K562 (cell line): Measurements from ENCODE around the gene ADCY5. TPM values are rescaled to one million over a fixed set of nuclear protein-coding genes. Genes with fewer than 3 reads are reported as not detected.

Source experiments
- ATAC-seq: fragments of 200-7000 bp; cut with Tn5 transposase; 3 replicates; pipeline ENCODE4 v1.9.1; 2020; ENCODE audit warnings: moderate library complexity
- BruUV-seq: library from RNA; stranded (reverse); fragments of 400-500 nt; replicated peaks from 2 replicates; lab custom pipeline; 2021; lab: Mats Ljungman, UMichigan
- CTCF ChIA-PET: fragments of 300-600 bp; formaldehyde crosslinking; extraction: SDS; loops from one replicate; lab custom pipeline; 2021; ENCODE audit warnings: low intra/inter-chr PET ratio; lab: Yijun Ruan, JAX
- POLR2A ChIA-PET: fragments of 300-600, 350-650 bp; sonication (Branson Sonifier 250); formaldehyde crosslinking; extraction: SDS; loops from one replicate; lab custom pipeline; 2021; ENCODE audit warnings: antibody characterized with exemption, inconsistent platforms; lab: Yijun Ruan, JAX
- DNase-seq, 4 experiments: peaks; one replicate each; pipeline versions ENCODE4 v3.0.0 to v3.0.0-alpha.2; 2011 to 2018; ENCODE audit warnings: low spot score in 3 of 4, mixed read lengths in 3 of 4; ENCODE audit errors: extremely low read depth in 1 of 4
- FAIRE-seq: peaks from 2 replicates; lab custom pipeline; 2011; peaks lifted over from hg19 to GRCh38; lab: Jason Lieb, UNC
- H2AFZ ChIP-seq: 2 replicates; pipeline ENCODE4 v1.6.0; 2011; ENCODE audit warnings: low read depth, low read length, control low read depth, inconsistent platforms
- H3K27ac ChIP-seq: fragments of 200-600 bp; 3 replicates; pipeline ENCODE4 v1.8.0; 2011; ENCODE audit warnings: low read depth, mild to moderate bottlenecking, control low read depth, inconsistent platforms, low read length, moderate library complexity, mixed read lengths; ENCODE audit errors: extremely low read depth
- H3K27me3 ChIP-seq, 2 experiments: fragments of 300-600 bp in 1 of 2; 2 replicates in 1 of 2; 3 replicates in 1 of 2; pipeline versions ENCODE4 v1.6.0 to v1.8.0; 2011; ENCODE audit warnings: inconsistent platforms in 2 of 2, low read length in 2 of 2, mild to moderate bottlenecking in 1 of 2, mixed read lengths in 1 of 2, moderate library complexity in 1 of 2; ENCODE audit not compliant: control insufficient read depth in 2 of 2, insufficient read depth in 2 of 2
- H3K36me3 ChIP-seq: fragments of 300-600 bp; 3 replicates; pipeline ENCODE4 v1.8.0; 2011; ENCODE audit warnings: mild to moderate bottlenecking, low read length, inconsistent platforms; ENCODE audit not compliant: control insufficient read depth, insufficient read depth
- H3K4me1 ChIP-seq, 2 experiments: fragments of 200-600 bp in 1 of 2; replicated peaks in 1 of 2; 2 replicates in 1 of 2; 3 replicates in 1 of 2; pipeline versions ENCODE4 v1.5.1 to v1.8.0; 2011; ENCODE audit warnings: inconsistent platforms in 2 of 2, low read length in 2 of 2, mild to moderate bottlenecking in 1 of 2, mixed read lengths in 1 of 2, moderate library complexity in 1 of 2; ENCODE audit not compliant: control insufficient read depth in 2 of 2, insufficient read depth in 2 of 2
- H3K4me2 ChIP-seq: 2 replicates; pipeline ENCODE4 v1.6.1; 2011; ENCODE audit warnings: low read length, control low read depth, inconsistent platforms, mixed read lengths; ENCODE audit not compliant: insufficient read depth
- H3K4me3 ChIP-seq: fragments of 200-600 bp; sonication (generic), shearing (Covaris generic); 2 replicates; pipeline ENCODE4 v1.5.1; 2016; ENCODE audit warnings: control low read depth, inconsistent platforms
- H3K79me2 ChIP-seq: fragments of 200-600 bp; 3 replicates; pipeline ENCODE4 v1.8.0; 2011; ENCODE audit warnings: low read length, inconsistent platforms; ENCODE audit not compliant: control insufficient read depth, insufficient read depth
- H3K9ac ChIP-seq, 2 experiments: 2 replicates each; pipeline versions ENCODE4 v1.6.0 to v1.6.1; 2011; ENCODE audit warnings: low read depth in 2 of 2, low read length in 2 of 2, control low read depth in 1 of 2, inconsistent platforms in 1 of 2, mild to moderate bottlenecking in 1 of 2, mixed read lengths in 1 of 2; ENCODE audit not compliant: insufficient read depth in 1 of 2
- H3K9me1 ChIP-seq: one replicate; pipeline ENCODE4 v1.6.0; 2011; ENCODE audit warnings: inconsistent platforms, mild to moderate bottlenecking, low read length, moderate library complexity; ENCODE audit not compliant: control insufficient read depth, insufficient read depth
- H3K9me3 ChIP-seq: replicated peaks from 2 replicates; pipeline ENCODE4 v1.5.1; 2011; ENCODE audit warnings: low read depth, low read length, inconsistent platforms; ENCODE audit not compliant: control insufficient read depth, insufficient read depth
- H4K20me1 ChIP-seq: replicated peaks from 2 replicates; pipeline ENCODE4 v1.6.1; 2011; ENCODE audit warnings: low read length, inconsistent platforms, mixed read lengths; ENCODE audit not compliant: control insufficient read depth, insufficient read depth
- ATF2 ChIP-seq: sonication (generic); formaldehyde crosslinking; IDR thresholded peaks from 2 replicates; pipeline ENCODE4 v1.8.1; 2022; ENCODE audit warnings: missing genetic modification reagents
- DIDO1 ChIP-seq: fragments of 450-650 bp; IDR thresholded peaks from 2 replicates; pipeline ENCODE4 v1.6.1; 2016; ENCODE audit warnings: low read depth, missing biosample characterization, missing genetic modification characterization
- EP400 ChIP-seq: fragments of 450-650 bp; IDR thresholded peaks from 2 replicates; pipeline ENCODE4 v1.6.1; 2017; ENCODE audit warnings: antibody characterized with exemption, mild to moderate bottlenecking, moderate library complexity
- KLF6 ChIP-seq: fragments of 250-450 bp; sonication (Bioruptor Pico); IDR thresholded peaks from 2 replicates; pipeline ENCODE4 v1.4.0; 2020; ENCODE audit warnings: mild to moderate bottlenecking, moderate library complexity, borderline replicate concordance
- NFE2 ChIP-seq: IDR thresholded peaks from 2 replicates; pipeline ENCODE4 v1.6.1; 2014; ENCODE audit warnings: antibody characterized with exemption, low read depth
- POLR2B ChIP-seq: fragments of 450-650 bp; IDR thresholded peaks from 2 replicates; pipeline ENCODE4 v1.6.1; 2018; ENCODE audit warnings: low read depth; ENCODE audit not compliant: partially characterized antibody
- SMARCA4 ChIP-seq: fragments of 450-650 bp; IDR thresholded peaks from 2 replicates; pipeline ENCODE4 v1.6.1; 2016
- SREBF1 ChIP-seq: fragments of 150-350 bp; IDR thresholded peaks from 2 replicates; pipeline ENCODE4 v1.6.1; 2014; ENCODE audit warnings: antibody characterized with exemption, low read depth, low read length, borderline replicate concordance
- WGBS: fragments of 100-300 bp; shearing (Covaris generic); methylation state at CpG from one replicate; pipeline ENCODE4 v1.1.6; 2016; ENCODE audit warnings: low coverage, mixed read lengths; ENCODE audit not compliant: insufficient coverage; ENCODE audit errors: missing lambda C conversion rate; 5-methylcytosine and 5-hydroxymethylcytosine counted together
- in situ Hi-C: fragments of 300-500 bp; cut with MboI; formaldehyde crosslinking; loops from 4 replicates; pipeline ENCODE4 v1.15.0; 2018; ENCODE audit warnings: inconsistent platforms, mixed read lengths
- intact Hi-C: fragments of 100-400 bp; cut with micrococcal nuclease; formaldehyde crosslinking; loops from 2 replicates; pipeline ENCODE4 v1.14.2; 2022
- polyA plus RNA-seq, 8 experiments: library from polyadenylated mRNA; depleted of rRNA in 4 of 8; stranded (reverse) in 5 of 8; unstranded in 3 of 8; fragments of >200 nt; fragmentation: Nextera tagmentation in 2 of 8; fragmentation: Illumina TruSeq in 1 of 8; extraction: Ambion mirVana in 2 of 8; extraction: Trizol in 1 of 8; gene quantifications; 2 replicates each; pipeline versions ENCODE4 v1.2.1 to v1.2.3, GENCODE V29; 2011 to 2014; ENCODE audit warnings: inconsistent platforms in 1 of 8, missing spikeins in 1 of 8
- total RNA-seq, 7 experiments: library from RNA; depleted of rRNA in 6 of 7; stranded (reverse); fragments of >200 nt in 6 of 7; fragmentation: Illumina TruSeq in 2 of 7; extraction: Trizol in 2 of 7; gene quantifications; 2 replicates each; pipeline versions ENCODE4 v1.2.1 to v1.2.3, GENCODE V29; 2011 to 2021; ENCODE audit warnings: low replicate concordance in 1 of 7
- TF ChIP-seq, protein P1 (sequence below): fragments of 450-650 bp; formaldehyde crosslinking; IDR thresholded peaks from 2 replicates; pipeline ENCODE4 v1.4.0; 2022; ENCODE audit warnings: mild to moderate bottlenecking, moderate library complexity

ADCY5 gene
- total and polyA plus RNA-seq, 9 of the 15 experiments (the other 6 are each of a cell fraction or from before 2014, with no cell fraction given): under 0.01 TPM; not detected in 8

GRCh38 chr3:123263941-123264340 lies 184.9 kb downstream of the ADCY5 start:
- 88% methylated on average over 2 of the region's 2 CpGs for WGBS
- FAIRE-seq (no peak), DNase-seq (no peak)
- Histone ChIP-seq H3K9me3 (no peaks in the 10 kb centered on the region), H2AFZ (no peak overlapping the region), H3K9ac (no peak overlapping the region), H3K4me1 (no peaks in the 10 kb centered on the region; a peak in 1 of 5 replicates), H3K4me3 (no peak overlapping the region), H3K79me2 (no peaks in the 10 kb centered on the region), H4K20me1 (no peaks in the 10 kb centered on the region), H3K27me3 (no peaks in the 10 kb centered on the region), H3K27ac (no peak overlapping the region), H3K4me2 (no peak overlapping the region), H3K36me3 (0 out of 3 replicates have a peak, but pooled peaks cover 3% of the 10 kb centered on the region), H3K9me1 (no peaks in the 10 kb centered on the region)
- no TSS peak for BruUV-seq
- in situ Hi-C loops: no loop called here
- intact Hi-C loops: loop anchor here (10.0 kb wide), 1 partner anchor 229 kb away; no protein-coding TSS in a partner anchor
- ChIA-PET CTCF (no interaction called here), POLR2A (no interaction called here)
- no peak for TF ChIP-seq SREBF1
- no peak for TF ChIP-seq EP400
- no peak for TF ChIP-seq NFE2
- TF ChIP-seq, protein P1, sequence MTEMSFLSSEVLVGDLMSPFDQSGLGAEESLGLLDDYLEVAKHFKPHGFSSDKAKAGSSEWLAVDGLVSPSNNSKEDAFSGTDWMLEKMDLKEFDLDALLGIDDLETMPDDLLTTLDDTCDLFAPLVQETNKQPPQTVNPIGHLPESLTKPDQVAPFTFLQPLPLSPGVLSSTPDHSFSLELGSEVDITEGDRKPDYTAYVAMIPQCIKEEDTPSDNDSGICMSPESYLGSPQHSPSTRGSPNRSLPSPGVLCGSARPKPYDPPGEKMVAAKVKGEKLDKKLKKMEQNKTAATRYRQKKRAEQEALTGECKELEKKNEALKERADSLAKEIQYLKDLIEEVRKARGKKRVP: no peak
- TF ChIP-seq ATF2 (CRISPR knock-in tag): no peak
- TF ChIP-seq DIDO1 (tag): no peak
- TF ChIP-seq SMARCA4: no peak
- no peak for TF ChIP-seq KLF6 (CRISPR knock-in tag)
- TF ChIP-seq POLR2B: no peak
- TF ChIP-seq, all 486 proteins: peak for 0
- ATAC-seq: no peak
